GM18867 (cell line): ENCODE measurements around the gene GORAB.

Experiments
- ATAC-seq: cut with Tn5 transposase; IDR thresholded peaks from one replicate; pipeline ENCODE4 v1.9.1; 2021; ENCODE audit warnings: mild to moderate bottlenecking, moderate library complexity; ENCODE audit not compliant: unreplicated experiment

GORAB gene

DNA sequence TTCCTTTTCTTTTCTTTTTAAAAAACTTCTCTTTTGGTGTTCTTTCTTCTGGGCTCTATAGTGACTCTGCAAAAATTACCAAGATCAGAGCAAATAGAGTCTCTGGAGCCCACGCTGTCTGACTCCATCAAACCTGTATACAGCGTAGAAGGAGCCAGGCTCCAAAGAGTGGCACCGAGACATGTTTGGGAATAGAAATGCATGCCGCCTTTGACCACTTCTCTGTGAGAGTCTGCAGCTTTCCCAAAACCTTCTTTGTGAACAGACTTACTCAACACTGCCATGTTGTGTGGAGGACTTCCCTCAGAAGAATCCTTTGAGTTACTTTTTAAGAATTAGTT is 55.3 kb downstream of the GORAB start:
- no peak for ATAC-seq

DNA sequence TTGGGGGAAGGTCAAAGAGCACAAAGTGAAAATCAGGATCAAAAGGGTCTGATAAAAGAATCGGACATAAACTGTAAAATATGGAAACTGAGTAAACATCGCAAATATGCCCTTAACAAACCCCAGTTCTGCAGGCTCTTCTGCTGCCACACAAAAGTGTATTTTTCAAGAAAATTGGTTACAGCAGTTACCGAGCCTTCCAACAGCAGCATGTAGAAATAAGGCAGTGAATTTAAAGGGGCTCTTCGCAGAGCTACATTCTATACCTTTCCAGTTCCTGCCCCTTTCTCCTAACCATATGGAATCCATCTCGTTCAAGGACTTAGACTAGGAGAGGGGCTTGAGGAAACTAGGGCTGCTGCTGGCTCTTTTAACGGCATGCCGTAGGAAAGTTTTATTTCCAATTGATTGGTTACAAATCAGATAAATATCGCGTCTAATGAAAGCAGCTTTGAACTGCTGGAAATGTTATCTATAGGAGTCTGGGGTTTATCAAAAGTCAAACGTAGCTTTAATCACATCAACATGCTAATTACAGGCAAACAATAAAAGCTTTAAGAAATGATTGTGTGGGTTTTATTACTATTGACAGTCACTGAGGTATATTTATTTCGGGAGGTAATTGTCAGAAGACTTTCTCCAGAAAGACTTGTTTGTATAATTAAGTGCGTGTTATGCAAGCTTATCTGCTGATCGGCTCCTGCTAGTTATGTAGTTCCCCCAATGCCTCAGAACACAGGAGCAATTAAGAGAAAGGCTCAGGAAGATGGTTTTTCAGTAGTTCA is 59.1 kb downstream of the GORAB start:
- ATAC-seq: no peak

DNA sequence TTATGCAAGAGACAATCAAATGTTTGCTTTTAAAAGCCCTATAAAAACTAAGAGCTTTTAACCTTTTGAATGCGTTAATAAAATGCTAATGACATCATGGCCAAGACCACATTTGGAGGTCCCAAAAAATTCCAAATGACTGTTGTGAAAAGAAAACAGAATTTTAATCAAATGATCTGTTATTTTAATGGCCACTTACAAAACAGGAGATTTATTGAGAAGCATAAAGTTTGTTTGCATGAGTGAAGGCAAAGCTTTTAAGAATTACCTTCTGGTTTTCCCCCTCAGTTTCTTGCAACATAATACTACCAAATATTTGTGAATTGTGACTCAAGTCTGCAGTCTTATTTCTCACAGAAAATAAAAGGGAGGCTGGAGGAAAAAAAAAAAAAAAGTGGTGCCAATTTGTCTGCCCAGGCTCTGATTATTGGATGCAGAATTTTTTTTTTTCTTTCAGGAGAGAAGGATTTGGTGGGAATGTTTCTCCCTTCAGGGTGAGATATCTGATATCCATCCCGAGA is 60.7 kb downstream of the GORAB start:
- no peak for ATAC-seq

DNA sequence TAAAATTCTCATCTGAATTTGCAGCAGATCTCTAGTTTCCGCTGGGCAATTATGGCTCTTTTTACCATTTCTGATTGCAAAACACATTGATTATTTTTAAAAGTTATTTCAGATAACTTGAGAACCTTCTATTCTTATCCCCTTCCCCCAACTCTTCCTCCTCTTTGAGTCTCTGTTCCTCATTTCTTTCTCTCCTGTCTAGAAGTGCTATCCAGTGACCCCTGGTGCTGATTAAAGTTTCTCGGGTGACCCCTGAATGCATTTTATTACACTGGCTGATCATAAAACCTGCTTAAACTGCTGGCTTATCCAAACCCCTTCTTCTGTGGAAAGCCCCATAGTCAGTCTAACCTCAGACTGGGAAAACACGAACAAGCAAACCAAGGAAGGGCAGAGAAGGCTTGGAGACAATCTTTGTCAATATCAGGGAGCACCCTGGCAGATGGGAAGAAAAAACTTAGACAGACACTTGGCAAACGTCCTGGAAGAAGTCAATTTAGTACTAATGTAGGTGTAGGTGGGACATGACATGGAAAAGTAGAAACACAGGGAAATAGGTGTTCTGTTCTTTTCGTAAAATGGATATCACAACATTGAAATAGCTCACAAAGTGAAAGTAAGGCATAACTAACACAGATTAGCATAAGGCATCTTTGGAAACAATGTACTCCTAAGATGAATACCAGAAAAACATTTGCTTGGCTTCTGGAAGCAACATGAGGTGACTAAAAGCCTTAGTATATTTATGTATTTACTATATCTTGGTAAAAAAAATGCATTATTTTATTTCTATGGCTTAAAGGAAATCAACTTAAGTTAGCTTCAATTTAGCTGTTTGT is 61.4 kb downstream of the GORAB start:
- ATAC-seq: no peak

DNA sequence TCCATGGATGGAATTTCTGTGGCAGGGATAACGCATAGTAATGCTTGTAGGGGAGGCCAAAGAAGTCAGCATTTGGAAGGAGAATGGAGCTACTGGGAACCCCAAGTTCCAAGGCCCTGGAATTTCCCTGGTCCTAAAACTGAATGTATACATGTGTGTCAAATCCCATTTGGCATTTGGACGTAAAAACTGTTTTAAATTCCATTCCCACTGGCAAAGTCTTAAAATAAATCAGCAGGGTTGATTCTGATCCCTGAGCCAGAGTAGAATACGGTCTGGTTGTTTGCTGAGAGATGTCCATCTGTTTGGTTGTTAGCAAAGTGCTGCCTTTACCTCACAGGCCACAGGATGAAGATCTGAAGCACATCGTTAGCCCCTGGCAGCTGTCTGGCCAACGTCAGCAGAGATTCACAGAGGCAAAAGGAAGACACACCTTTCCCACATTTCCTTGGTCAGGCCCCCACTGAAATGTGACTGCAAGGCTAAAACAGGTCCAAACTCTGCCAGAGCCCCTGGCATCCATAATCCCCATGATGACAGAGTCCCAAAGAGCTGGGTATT is 62.2 kb downstream of the GORAB start:
- ATAC-seq: no peak

DNA sequence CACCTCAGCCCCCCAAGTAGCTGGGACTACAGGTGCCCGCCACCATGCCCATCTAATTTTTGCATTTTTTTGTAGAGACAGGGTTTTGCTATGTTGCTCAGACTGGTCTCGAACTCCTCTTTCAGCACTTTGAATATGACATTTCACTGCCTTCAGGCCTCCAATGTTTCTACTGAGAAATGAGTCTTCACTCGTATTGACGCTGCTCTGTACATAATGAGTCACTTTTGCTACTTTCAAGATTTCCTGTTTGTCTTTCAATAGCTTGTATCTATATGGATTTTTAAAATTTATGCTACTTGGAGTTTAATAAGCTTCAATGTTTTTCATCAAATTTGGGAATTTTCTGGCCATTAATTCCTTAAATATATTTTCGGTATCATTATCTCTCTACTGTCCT is 64.7 kb downstream of the GORAB start:
- ATAC-seq: no peak

DNA sequence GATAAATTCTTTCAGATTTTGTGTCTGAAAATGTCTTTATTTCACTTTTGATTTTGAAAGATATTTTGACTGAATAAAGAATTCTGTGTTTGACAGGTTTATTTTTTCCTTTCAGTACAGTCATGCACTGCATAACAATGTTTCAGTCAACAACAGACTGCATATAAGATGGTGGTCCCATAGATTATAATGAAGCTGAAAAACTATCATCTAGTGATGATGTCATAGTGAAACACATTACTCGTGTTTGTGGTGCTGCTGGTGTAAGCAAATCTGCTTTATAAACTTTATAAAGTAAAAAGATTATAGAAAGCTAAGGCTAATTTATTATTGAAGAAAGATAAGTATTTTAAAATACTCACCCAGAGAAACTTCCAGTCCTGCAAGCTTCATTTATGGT is 66.7 kb downstream of the GORAB start:
- no peak for ATAC-seq

DNA sequence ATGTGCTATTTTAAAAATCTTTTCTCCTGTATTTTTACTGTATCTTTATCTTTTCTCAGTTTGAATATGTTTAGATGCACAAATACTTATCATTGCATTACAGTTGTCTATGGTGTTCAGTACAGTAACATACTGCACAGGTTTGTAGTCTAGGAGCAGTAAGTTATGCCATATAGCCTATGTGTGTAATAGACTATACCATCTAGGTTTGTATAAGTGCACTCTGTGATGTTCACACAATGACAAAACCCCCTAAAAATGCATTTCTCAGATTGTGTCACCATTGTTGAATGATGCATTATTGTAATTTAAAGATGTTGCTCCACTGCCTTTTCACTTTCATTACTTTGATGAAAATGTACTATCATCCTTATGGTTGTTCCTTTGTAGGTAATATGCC is 67.1 kb downstream of the GORAB start:
- ATAC-seq: no peak

DNA sequence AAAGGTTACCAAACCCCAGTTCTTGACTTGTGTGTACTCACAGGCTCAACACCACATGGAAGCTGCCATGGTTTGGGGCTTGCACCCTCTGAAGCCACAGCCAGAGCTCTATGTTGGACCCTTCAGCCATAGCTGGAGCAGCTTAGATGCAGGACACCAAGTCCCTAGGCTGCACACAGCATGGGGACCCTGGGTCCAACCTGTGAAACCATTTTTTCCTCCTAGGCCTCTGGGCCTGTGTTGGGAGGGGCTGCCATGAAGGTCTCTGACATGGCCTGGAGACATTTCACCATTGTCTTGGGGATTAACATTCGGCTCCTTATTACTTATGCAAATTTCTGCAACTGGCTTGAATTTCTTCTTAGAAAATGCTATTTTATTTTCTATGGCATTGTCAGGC is 69.9 kb downstream of the GORAB start:
- ATAC-seq: no peak
